Activated T-cell treated with anti-CD3 and anti-CD28 coated beads, Interleukin-2, amount 50 U/mL, for 4 hours (primary cell): Measurements from ENCODE around the gene SORL1. TPM values are rescaled to one million over a fixed set of nuclear protein-coding genes. Genes with fewer than 3 reads are reported as not detected.

ENCODE experiments used
- ATAC-seq, 2 donors: fragments of 200-7000 bp; cut with Tn5 transposase; one replicate each; pipeline ENCODE4 v1.10.0; 2021
- DNase-seq: peaks from one replicate; pipeline ENCODE4 v3.0.0-alpha.2; 2020
- H3K27me3 Mint-ChIP-seq: one replicate; pipeline ENCODE4 v1.8.0; 2021; ENCODE audit warnings: low read depth, mixed read lengths
- H3K36me3 Mint-ChIP-seq: one replicate; pipeline ENCODE4 v1.8.0; 2022; ENCODE audit warnings: mixed read lengths; ENCODE audit not compliant: insufficient read depth
- H3K4me1 Mint-ChIP-seq: one replicate; pipeline ENCODE4 v1.8.0; 2021; ENCODE audit warnings: low read depth, mixed read lengths
- H3K4me3 Mint-ChIP-seq: one replicate; pipeline ENCODE4 v1.8.0; 2021; ENCODE audit warnings: mild to moderate bottlenecking, moderate library complexity, mixed read lengths
- H3K9me3 Mint-ChIP-seq: one replicate; pipeline ENCODE4 v1.8.0; 2021; ENCODE audit warnings: mixed read lengths
- total RNA-seq, 3 donors: library from RNA; stranded (reverse); gene quantifications; one replicate each; pipeline ENCODE4 v1.2.1, GENCODE V29; 2021

The SORL1 gene
- total RNA-seq, 3 donors from 2014 or later: 21.3 to 25.6 (median 21.3) TPM

DNA sequence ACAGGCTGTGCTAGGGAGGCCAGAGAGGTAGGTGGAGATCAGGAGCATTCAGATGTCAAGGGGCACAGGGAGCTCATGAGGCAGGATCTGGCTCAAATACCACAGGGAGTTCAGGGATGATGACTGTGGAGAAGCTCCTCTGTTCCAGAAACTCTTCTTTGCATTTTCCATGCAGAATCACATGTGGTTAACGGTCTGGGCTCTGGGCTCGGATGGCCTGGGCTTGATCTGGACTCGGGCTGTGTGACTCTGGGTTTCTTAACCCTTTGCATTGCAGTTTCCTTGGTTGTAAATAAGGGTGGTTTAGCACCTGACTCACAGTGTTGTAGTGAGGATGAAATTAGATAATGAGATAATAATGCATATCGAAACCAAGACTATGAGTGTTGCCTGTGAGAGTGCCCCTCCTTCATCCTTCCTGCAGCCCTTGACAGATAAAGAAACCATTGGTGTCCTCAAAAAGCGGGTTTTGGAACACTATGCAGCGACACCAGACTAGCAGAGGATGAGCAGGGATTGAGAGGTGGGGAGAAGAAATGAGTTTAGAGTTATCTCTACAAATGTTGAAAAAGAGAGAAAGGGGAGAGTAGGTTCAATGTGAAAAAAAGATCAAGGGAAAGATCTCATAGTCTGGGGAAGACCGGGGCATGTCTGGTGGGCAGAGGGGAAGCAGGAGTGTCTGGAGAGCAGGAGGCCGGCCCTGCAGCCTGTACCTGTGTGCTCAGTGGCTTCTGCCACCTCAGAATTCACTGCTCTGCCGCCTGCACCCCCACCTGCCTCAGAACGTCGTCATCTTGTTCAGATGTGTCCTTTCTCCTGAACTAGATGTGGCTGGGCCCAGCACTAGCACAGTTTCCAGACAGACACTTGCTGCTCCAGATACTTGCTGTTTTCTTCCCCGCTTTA, 198.5 kb downstream of the SORL1 start:
- DNase-seq (no peak), ATAC-seq (peak; percentile 79 to 82)
- H3K4me3 Mint-ChIP-seq: peak overlapping the region; percentile 63

DNA sequence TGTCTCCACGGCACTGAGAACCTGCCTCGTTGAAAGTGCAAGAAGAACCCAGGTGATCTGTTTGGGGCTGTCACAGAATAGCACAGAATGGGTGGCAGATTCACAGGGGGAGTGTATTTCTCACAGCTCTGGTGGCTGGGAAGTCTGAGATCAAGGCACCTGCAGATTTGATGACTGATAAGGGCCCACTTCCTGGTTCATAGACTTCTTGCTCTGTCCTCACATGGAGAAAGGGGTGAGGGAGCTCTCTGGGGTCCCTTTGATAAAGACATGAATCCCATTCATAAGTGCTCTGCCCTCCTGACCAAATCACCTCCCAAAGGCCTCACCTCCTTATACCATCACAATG, 199.1 kb downstream of the SORL1 start:
- H3K4me3 Mint-ChIP-seq: no peak overlapping the region
- no peaks in the 10 kb centered on the region for H3K27me3 Mint-ChIP-seq
- H3K9me3 Mint-ChIP-seq: no peaks in the 10 kb centered on the region
- no peak for ATAC-seq
- H3K4me1 Mint-ChIP-seq: peaks cover 37% of the 10 kb centered on the region
- H3K36me3 Mint-ChIP-seq: no peaks in the 10 kb centered on the region
- no peak for DNase-seq

More for the DNA sequence above, 198.5 kb downstream of the SORL1 start:
- H3K27me3 Mint-ChIP-seq: no peaks in the 10 kb centered on the region
- no peaks in the 10 kb centered on the region for H3K9me3 Mint-ChIP-seq
- no peaks in the 10 kb centered on the region for H3K36me3 Mint-ChIP-seq
- H3K4me1 Mint-ChIP-seq: peaks cover 30% of the 10 kb centered on the region

DNA sequence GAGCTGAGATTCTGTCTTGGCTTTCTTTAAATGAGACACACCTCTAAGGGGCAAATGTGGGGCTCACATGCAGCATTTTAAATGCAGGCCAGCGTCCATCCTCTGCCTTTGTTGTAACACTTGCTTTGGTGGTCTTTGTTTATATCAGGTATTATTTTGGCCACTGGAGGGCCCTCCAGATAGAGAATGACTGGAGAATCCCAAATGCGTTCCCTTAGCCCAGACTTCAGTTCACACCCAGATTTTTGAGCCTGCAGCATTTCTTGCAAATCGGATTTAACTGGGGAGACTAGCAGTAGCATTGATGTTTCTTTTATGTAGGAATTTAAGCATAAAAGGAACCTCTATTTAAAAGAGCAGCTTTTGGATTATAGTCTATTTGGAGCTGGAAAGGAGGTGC, 200.9 kb downstream of the SORL1 start:
- Mint-ChIP-seq H3K4me1 (peaks cover 37% of the 10 kb centered on the region), H3K27me3 (no peaks in the 10 kb centered on the region), H3K9me3 (no peaks in the 10 kb centered on the region), H3K36me3 (no peaks in the 10 kb centered on the region), H3K4me3 (no peak overlapping the region)
- no peak for DNase-seq
- no peak for ATAC-seq

DNA sequence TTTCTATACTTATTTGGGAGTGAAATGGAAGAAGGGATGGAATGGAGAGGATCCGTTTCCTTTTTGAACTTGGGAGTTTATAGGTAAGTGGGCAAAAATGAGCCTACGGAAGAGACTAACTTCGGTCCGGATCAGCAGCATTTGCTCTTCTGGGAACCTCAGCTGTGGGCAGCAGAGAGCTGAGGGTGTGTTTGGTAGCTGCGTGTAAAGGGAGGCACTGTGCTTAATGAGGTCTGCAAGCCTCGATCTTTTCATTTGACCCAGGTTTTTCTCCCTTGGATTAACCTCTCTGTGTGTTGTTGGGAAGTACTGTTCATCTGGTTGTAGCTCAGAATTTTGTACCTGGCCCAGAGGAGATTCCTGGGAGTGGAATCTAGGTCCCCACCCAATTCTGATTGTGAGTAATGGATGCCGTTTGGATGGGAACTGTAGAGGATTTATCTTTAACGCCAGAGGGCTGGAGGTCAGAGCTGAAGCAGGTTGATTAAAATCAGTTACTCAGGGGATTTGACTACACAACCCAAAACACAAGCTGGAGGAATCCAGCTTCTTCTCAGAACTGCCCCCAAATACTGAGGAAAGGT, 202.2 kb downstream of the SORL1 start:
- Mint-ChIP-seq H3K9me3 (no peaks in the 10 kb centered on the region), H3K4me1 (peaks cover 37% of the 10 kb centered on the region), H3K27me3 (no peaks in the 10 kb centered on the region), H3K4me3 (no peak overlapping the region), H3K36me3 (no peaks in the 10 kb centered on the region)
- DNase-seq: no peak
- ATAC-seq: no peak

DNA sequence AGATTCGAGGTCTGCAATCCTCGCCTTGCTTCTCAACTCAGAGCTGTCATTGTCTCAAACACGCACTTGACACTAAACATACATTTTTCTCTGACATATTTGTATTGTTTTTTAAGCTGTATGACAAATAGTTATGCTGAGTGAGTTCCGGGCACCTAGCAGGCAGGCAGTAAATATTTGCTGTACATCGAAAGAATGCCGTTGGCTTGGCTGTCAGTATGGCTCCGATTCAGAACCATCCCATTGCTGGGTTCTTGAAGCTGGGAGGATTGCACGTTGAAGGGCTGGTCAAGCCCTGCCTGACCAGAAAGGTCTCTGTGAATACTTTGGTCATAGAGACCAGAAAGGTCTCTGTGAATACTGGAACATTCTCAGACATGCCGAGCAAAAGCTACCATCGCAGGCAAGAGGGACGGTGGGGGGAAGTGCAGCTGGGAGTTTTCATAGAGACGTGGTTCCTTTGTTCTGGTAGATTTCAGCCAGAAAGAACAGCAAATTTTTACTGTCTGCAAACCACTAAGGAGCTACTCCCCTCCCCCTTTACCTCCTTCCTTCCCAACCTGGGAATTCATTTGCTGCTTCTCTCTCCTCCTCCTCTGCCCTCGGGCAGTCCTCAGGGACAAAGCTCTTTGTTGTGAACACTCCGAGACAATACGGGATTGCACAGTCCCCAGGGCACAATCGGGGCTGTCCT, 202.9 kb downstream of the SORL1 start:
- H3K9me3 Mint-ChIP-seq: no peaks in the 10 kb centered on the region
- DNase-seq (no peak), ATAC-seq (no peak)
- H3K27me3 Mint-ChIP-seq: no peaks in the 10 kb centered on the region
- H3K4me3 Mint-ChIP-seq: peak overlapping the region; percentile 82
- peaks cover 31% of the 10 kb centered on the region for H3K4me1 Mint-ChIP-seq
- H3K36me3 Mint-ChIP-seq: no peaks in the 10 kb centered on the region

DNA sequence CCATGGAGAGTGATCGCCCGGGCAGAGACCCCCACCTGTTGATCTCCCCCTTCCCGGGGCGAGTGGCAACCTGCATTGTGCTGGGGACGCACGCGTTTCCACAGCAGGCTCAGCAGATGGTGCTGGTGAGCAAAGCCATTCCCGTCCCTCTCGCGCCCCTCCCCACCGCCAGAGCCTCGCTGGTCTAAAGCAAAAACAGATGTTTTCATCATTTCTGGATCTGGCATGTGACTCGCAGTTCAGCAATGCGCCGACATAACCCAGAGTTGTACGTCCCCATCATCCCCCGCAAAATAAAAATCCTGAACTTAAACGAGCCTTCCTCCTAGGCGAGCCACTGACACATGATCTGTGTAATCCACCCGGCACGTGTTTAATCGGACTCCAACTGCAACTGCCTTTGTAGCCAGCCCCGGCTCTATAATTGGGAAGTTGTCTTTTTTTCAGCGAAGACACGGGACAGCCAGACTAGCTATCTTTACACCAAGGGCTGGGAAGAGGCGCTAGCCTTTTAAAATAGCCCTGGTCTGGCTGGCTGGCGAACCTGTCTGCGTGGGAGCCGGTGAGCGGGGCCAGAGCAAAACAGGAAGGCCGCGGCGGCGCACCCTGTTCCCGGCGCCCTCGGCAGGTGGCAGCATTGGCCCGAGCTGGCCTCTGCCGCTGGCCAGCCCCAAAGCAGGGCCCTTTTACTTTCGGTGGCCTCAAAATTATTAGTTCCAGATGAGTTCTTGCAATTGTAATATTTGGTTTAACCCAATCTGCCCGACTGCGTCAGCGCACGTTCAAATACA, 203.6 kb downstream of the SORL1 start:
- peak overlapping the region; percentile 82 for H3K4me3 Mint-ChIP-seq
- no peaks in the 10 kb centered on the region for H3K36me3 Mint-ChIP-seq
- H3K9me3 Mint-ChIP-seq: no peaks in the 10 kb centered on the region
- ATAC-seq (peak; percentile 87 to 89), DNase-seq (peak; percentile 63)
- H3K4me1 Mint-ChIP-seq: peaks cover 24% of the 10 kb centered on the region
- no peaks in the 10 kb centered on the region for H3K27me3 Mint-ChIP-seq

DNA sequence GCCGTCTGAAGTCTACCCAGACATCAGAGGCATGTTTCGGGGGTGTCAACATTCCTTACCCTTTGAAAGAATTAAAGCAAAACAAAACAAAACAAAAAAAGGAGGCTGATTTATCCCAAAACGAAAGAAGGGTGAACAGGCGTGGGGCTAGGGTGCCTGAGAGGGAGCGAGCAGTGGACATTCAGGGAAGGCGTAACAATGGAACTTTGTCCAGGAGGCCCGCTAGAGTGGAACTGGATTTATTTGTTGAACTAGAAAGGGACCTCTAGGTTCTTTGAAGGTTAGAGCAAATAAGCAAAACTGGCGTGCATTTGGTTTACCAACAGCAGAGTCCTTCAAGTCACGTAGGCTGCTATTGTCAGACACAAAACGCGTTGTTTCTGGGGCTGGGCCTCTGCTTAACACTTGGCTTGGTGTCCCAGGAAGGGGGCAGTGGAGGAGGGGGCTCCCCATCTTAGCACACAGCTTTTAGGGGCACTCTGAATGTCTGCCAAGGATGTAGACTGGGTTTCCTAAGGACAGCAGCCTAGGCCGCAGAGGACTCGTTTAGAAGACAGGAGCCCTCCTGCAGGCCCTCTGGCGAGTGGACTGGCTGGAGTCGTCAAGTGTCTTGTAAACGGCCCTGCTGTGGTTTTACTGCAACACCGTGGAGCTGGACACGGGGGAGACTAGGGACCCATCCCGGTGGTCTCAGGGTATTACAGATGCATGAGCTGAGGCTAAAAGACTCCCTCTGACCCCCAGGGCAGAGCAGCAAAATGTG, 204.4 kb downstream of the SORL1 start:
- DNase-seq (no peak), ATAC-seq (no peak)
- Mint-ChIP-seq H3K4me1 (peaks cover 16% of the 10 kb centered on the region), H3K36me3 (no peaks in the 10 kb centered on the region), H3K9me3 (no peaks in the 10 kb centered on the region), H3K27me3 (no peaks in the 10 kb centered on the region), H3K4me3 (peak overlapping the region; percentile 82)

DNA sequence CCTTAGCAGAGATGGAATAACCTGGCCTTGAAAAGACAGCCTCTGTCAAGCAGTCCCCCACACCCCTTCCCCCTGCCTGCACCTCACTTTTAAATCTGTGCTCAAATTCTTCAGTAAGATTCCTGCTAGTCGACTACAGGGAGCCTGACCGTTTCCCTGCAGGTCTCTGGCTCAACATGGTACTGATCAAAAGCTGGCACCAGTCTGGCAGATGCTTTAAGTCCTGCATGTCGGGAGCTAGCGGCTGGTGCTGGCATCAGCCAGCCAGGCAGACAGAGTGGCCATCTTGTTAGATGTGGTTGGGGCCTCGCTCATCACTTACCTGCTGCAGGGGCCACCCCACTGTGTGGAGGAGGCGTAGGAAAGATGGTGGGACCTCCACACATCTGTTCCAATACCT, 205.0 kb downstream of the SORL1 start:
- peaks cover 12% of the 10 kb centered on the region for H3K4me1 Mint-ChIP-seq

DNA sequence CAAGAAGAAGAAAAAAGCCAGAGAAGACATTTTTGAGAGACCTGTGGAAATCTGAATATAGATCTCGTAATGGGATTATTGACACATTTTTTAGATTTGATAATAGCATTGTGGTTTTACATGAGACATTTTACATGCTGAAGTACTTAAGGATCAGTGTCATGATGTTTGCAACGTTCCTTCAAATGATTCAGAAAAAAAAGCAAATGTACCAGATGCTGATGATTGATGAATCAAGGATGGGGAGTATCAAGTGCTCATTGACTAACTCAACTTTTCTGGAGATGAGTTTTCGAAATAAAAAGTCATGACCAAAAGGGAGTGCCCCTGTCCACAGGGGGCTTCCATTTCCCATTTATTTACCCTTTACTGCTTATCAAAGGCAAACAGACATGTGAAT, 207.7 kb downstream of the SORL1 start:
- Mint-ChIP-seq H3K4me3 (no peak overlapping the region), H3K36me3 (peaks cover 5% of the 10 kb centered on the region), H3K27me3 (no peaks in the 10 kb centered on the region), H3K9me3 (no peaks in the 10 kb centered on the region), H3K4me1 (peaks cover 11% of the 10 kb centered on the region)
- ATAC-seq (no peak), DNase-seq (no peak)

More for the DNA sequence above, 205.0 kb downstream of the SORL1 start:
- Mint-ChIP-seq H3K27me3 (no peaks in the 10 kb centered on the region), H3K9me3 (no peaks in the 10 kb centered on the region), H3K4me3 (no peak overlapping the region), H3K36me3 (peaks cover 2% of the 10 kb centered on the region)
- no peak for ATAC-seq
- DNase-seq: no peak

DNA sequence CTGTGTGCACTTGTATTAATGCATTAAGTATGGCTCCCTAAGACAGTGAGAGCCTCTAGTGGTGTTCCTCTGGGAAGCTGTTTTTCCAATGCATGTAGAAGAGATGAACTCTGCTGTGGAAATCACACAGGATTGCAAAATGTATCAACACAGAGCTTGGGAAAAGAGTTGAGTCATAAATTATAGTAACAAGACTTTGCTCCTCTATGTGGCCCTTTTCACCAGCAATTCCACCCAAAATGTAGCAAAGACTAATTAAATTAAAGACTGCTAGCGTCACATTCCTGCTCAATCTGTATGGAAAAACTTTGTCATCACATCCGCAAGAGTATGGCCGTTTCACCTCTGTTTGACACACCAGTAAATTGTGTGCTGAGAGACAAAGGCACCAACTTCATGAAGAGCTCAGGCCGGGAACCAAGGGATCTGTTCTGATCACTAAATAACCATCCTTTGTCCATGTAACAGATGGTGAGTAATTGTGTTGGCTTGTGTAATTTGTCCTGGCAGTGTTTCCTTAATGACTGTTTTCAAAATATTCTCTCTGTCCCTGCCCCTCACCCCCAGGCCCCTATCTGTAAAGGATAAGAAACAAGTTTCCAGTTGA, 209.9 kb downstream of the SORL1 start:
- Mint-ChIP-seq H3K27me3 (no peaks in the 10 kb centered on the region), H3K4me3 (no peak overlapping the region), H3K36me3 (peaks cover 5% of the 10 kb centered on the region), H3K9me3 (no peaks in the 10 kb centered on the region), H3K4me1 (no peaks in the 10 kb centered on the region)
- DNase-seq: no peak
- ATAC-seq: no peak

DNA sequence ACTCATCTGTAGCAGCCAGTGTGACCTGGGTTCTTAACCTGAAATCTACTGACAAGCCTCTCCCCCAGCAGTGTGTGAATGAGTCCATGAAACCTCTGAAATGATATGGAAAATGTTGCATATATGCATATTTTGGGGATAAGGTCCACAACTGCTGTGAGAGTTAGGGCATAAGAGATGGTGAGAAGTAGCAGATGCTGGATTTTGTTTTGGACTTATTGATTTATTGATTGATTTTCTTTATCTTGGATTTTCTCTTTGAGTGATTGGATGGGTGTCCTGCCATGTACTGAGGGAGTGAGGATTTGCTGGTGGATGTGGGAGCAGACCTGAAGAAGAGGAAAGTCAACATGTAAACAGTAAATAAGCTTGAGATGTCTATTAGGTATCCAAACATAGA, 212.0 kb downstream of the SORL1 start:
- H3K36me3 Mint-ChIP-seq: peaks cover 5% of the 10 kb centered on the region
- H3K4me3 Mint-ChIP-seq: no peak overlapping the region
- H3K9me3 Mint-ChIP-seq: no peaks in the 10 kb centered on the region
- no peaks in the 10 kb centered on the region for H3K27me3 Mint-ChIP-seq
- H3K4me1 Mint-ChIP-seq: no peaks in the 10 kb centered on the region
- ATAC-seq (no peak), DNase-seq (no peak)

DNA sequence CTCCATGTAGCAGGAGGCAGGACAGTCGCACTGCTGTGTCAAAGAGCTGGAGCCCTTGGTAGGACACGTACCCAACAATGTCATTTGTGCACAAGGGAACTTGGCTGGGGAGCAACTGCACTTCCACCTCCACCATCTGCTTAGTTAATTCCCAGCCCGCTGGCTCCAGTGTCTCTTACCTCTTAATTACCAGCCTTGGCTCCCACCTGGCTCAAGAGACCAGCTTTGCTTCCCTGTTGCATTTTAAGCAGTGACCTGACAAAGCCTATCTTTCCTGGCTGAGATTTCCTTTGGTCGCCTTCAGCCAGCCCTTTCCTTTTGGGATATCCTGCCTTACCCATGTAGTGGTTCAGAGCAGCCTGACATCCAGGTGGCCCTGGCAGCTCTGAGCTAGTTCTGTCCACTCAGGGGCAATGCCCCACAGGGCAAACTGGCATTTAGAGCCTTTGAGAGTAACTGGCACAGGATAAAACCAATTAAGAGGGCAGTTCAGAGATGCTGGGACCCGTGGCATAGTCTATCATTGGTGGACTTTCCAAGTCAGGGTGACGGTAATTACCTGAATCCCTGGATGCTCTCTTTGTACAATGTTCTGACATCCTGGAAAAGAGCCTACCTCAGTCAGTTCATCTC, 213.2 kb downstream of the SORL1 start:
- Mint-ChIP-seq H3K36me3 (peaks cover 5% of the 10 kb centered on the region), H3K4me3 (no peak overlapping the region), H3K9me3 (no peaks in the 10 kb centered on the region), H3K4me1 (no peaks in the 10 kb centered on the region), H3K27me3 (no peaks in the 10 kb centered on the region)
- ATAC-seq (no peak), DNase-seq (no peak)

DNA sequence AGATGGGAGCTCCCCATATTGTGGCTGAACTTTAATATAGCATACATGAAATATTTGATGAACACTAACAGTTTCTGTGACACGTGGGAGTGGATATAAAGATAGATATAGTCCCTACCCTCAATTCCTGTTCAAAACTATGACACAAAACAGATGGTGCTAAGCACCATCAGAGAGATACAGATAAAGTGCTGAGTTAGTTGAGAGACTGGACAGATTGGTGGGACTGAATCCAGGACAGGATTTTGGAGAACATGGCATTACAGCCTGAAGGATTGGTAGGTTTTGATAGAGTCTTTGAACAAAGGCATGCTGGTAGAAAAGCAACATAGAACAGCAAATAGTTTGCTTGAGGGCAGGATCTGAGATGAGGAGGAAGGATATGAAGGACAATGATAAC, 215.7 kb downstream of the SORL1 start:
- no peaks in the 10 kb centered on the region for H3K9me3 Mint-ChIP-seq
- H3K4me1 Mint-ChIP-seq: no peaks in the 10 kb centered on the region
- no peaks in the 10 kb centered on the region for H3K36me3 Mint-ChIP-seq
- no peaks in the 10 kb centered on the region for H3K27me3 Mint-ChIP-seq
- DNase-seq: no peak
- H3K4me3 Mint-ChIP-seq: no peak overlapping the region
- no peak for ATAC-seq
